ENCODE results near the gene ERC2.

The ERC2 gene

GRCh38 chr3:55624238-55624637 lies 844.0 kb downstream of the ERC2 start:
- no peak for DNase-seq (ENCODE audit: extremely low read depth, low read depth)
- TF ChIP-seq, protein P1, sequence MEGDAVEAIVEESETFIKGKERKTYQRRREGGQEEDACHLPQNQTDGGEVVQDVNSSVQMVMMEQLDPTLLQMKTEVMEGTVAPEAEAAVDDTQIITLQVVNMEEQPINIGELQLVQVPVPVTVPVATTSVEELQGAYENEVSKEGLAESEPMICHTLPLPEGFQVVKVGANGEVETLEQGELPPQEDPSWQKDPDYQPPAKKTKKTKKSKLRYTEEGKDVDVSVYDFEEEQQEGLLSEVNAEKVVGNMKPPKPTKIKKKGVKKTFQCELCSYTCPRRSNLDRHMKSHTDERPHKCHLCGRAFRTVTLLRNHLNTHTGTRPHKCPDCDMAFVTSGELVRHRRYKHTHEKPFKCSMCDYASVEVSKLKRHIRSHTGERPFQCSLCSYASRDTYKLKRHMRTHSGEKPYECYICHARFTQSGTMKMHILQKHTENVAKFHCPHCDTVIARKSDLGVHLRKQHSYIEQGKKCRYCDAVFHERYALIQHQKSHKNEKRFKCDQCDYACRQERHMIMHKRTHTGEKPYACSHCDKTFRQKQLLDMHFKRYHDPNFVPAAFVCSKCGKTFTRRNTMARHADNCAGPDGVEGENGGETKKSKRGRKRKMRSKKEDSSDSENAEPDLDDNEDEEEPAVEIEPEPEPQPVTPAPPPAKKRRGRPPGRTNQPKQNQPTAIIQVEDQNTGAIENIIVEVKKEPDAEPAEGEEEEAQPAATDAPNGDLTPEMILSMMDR (IDR thresholded peaks at IDR 0.05; ENCODE audit: low read depth, low read length, missing control alignments): no peak

GRCh38 chr3:55623786-55624185 lies 844.5 kb downstream of the ERC2 start:
- H3K4me3 ChIP-seq (replicated peaks; ENCODE audit: low read depth, low read length): no peak overlapping the region
- no peak for DNase-seq (ENCODE audit: extremely low read depth, low read depth)
- TF ChIP-seq, protein P1 (IDR thresholded peaks at IDR 0.05; ENCODE audit: low read depth, low read length, missing control alignments): no peak

More at GRCh38 chr3:55624238-55624637, 844.0 kb downstream of the ERC2 start:
- no peak overlapping the region for H3K4me3 ChIP-seq (replicated peaks; ENCODE audit: low read depth, low read length)

DNA sequence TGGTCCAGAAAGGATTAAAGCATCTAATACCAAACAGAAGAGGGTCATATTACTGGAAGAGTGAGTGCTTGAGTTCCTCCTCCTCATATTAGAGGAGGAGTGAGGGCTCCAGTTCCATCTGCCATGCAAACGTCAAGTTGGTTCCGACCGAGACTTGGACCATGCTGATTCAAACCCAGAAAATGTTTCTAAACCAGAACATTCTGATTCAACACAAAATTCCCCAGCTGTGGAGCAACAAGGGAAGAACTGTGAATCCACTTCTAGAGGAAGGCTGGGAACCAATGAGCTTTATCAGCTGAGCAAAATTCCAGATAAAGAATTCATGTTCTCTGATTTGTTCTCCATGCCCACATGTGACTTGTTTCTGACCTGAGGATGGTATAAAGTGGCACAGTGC lies 845.5 kb downstream of the ERC2 start:
- TF ChIP-seq, protein P1 (IDR thresholded peaks at IDR 0.05; ENCODE audit: low read depth, low read length, missing control alignments): no peak
- DNase-seq (ENCODE audit: extremely low read depth, low read depth): no peak
- H3K4me3 ChIP-seq (replicated peaks; ENCODE audit: low read depth, low read length): no peak overlapping the region

- TF ChIP-seq, protein P1 (IDR thresholded peaks at IDR 0.05; ENCODE audit: low read depth, low read length, missing control alignments): no peak
- no peak overlapping the region for H3K4me3 ChIP-seq (replicated peaks; ENCODE audit: low read depth, low read length)
- no peak for DNase-seq (ENCODE audit: extremely low read depth, low read depth)
Measured at GRCh38 chr3:55622116-55622515, 846.2 kb downstream of the ERC2 start.

DNA sequence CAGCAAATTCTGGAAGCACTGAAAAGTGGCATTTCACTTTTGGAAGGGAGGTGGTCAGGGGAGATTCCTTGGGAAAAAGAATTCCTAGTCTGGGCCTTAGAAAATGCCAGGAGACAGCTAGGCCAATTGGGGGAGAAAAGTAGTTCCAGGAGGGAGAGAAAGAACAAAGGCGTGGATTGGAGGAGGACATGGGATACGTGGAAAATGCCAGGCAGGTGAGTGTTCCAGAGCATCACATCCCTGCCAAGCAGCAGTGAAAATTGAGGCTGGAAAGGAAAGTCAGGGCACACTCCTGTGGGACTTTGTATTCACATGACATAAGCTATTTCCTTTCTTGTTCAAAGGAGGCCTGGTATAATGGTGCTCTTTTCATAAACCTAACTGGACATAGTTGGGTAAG lies 846.6 kb downstream of the ERC2 start:
- TF ChIP-seq, protein P1 (IDR thresholded peaks at IDR 0.05; ENCODE audit: low read depth, low read length, missing control alignments): no peak
- DNase-seq (ENCODE audit: extremely low read depth, low read depth): no peak
- H3K4me3 ChIP-seq (replicated peaks; ENCODE audit: low read depth, low read length): no peak overlapping the region

DNA sequence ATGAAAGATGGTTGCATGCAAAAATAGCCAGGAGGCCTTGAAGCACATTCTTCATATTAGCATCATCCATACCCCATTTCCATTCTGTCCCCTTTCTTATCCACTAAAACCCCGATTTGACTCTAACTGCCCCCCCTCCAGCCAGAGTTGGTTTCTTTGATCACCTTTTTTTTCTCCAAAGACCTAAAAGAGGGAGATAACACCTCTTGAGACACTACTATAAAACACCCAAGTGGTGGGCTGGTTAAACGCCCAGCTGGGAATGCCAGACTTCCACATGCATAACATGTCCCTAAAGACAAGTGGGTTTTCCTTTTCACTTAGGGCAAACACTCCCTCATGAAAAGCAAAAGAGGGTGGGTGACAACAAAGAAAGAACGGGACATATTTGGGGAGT lies 847.2 kb downstream of the ERC2 start:
- no peak for DNase-seq (ENCODE audit: extremely low read depth, low read depth)
- TF ChIP-seq, protein P1 (IDR thresholded peaks at IDR 0.05; ENCODE audit: low read depth, low read length, missing control alignments): no peak
- no peak overlapping the region for H3K4me3 ChIP-seq (replicated peaks; ENCODE audit: low read depth, low read length)

DNA sequence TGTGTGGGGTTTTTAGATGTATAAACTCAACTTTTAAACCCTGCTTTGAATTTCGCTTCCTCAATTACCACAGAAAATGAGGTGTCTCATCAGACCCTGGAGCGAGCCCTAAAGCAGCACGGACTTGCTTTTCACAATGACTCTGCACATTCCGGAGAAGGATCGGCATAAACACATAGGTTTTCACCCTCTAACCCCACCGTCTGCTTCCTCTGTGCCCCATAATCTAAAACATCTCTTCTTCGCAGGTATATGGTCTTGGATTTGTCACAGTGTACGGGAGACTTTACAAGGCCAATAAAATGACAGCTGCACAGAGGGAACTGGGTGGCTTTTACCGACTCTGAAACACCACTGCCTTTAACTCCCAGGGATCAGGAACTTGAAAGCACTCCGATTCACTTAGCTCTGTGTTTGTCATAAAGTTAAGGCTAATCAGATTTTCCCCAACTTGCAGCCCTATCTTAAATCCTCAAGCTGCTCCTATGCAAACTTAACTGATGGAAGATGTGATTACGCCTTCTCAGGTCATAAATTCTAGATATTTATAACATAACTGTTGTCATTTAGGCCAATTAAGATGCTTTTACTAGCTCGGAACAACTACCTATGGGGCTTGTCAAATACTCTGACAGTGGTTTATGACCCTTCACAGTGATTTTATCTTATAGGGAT lies 847.8 kb downstream of the ERC2 start:
- TF ChIP-seq, protein P1 (IDR thresholded peaks at IDR 0.05; ENCODE audit: low read depth, low read length, missing control alignments): no peak
- no peak for DNase-seq (ENCODE audit: extremely low read depth, low read depth)
- no peak overlapping the region for H3K4me3 ChIP-seq (replicated peaks; ENCODE audit: low read depth, low read length)
